GM12891 (cell line): ENCODE results near the gene WDR4.
"Not testable (repeated sequence)": the region's sequence is repeated elsewhere in the genome, so short reads cannot be mapped to it uniquely, and the experiment has no call there.

Experiments used
- DNase-seq: peaks from one replicate; pipeline ENCODE4 v3.0.0; 2011; ENCODE audit warnings: low spot score; ENCODE audit not compliant: insufficient read length
- FAIRE-seq: peaks from 2 replicates; lab custom pipeline; 2011; peaks lifted over from hg19 to GRCh38; lab: Jason Lieb, UNC
- PAX5 ChIP-seq: IDR thresholded peaks from 2 replicates; pipeline ENCODE4 v1.6.1; 2011; ENCODE audit warnings: low read length, moderate library complexity, mild to moderate bottlenecking; ENCODE audit not compliant: insufficient read depth, severe bottlenecking
- POLR2A ChIP-seq: IDR thresholded peaks from 2 replicates; pipeline ENCODE4 v1.6.1; 2011; ENCODE audit warnings: low read depth, low read length, control low read depth
- POLR2AphosphoS5 ChIP-seq: IDR thresholded peaks from 2 replicates; pipeline ENCODE4 v1.6.1; 2011; ENCODE audit warnings: low read depth, low read length, control low read depth
- POU2F2 ChIP-seq: IDR thresholded peaks from 2 replicates; pipeline ENCODE4 v1.6.1; 2011; ENCODE audit warnings: low read depth, mild to moderate bottlenecking, control low read depth, low read length, moderate library complexity
- SPI1 ChIP-seq: IDR thresholded peaks from 2 replicates; pipeline ENCODE4 v1.6.1; 2011; ENCODE audit warnings: low read depth, low read length, control low read depth
- TAF1 ChIP-seq: IDR thresholded peaks from 2 replicates; pipeline ENCODE4 v1.6.1; 2011; ENCODE audit warnings: low read depth, low read length, control low read depth

WDR4 gene

DNA sequence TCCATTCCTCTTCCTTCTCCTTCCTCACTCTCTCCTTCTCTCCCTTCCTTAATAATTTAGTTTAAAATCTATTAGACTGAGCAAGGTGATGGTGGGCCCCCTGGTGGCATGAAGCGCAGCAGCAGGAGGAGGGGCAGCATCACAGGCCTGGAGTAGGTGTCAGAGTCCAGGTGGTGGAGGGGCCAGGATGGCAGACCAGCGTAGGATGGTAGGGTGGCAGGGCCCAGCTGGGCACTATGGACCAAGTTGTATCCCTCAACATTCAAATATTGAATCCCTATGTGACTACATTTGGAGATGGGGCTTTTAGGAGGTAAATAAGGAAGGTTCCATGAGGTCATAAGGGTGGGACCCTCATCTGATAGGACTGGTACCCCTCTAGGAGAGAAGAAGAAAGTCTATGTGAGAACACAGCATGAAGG is 61.0 kb downstream of the WDR4 start:
- no peak for TF ChIP-seq TAF1
- TF ChIP-seq POLR2A = no peak
- TF ChIP-seq POLR2AphosphoS5 = no peak
- TF ChIP-seq SPI1 = no peak
- no peak for TF ChIP-seq POU2F2
- no peak for TF ChIP-seq PAX5
- FAIRE-seq (no peak), DNase-seq (no peak)

DNA sequence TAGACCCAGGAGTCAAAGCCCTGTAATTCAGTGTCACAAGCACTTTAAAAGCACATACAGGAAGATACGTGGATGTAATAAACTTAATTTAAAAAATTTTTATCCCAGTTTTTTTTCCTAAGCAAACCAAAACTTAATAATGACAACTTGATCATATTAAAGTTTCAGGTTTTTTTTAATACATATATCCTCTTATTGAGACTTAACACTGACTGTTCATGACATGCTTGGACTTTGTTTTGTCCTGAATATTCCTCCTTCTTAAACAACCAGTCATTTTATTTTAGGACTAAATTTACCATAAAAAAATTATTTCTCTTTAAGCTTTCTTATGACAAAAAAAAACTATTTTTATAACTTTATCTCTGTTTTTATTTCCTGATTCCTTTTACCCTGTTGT is 64.1 kb downstream of the WDR4 start:
- no peak for FAIRE-seq
- TF ChIP-seq TAF1 (no peak), PAX5 (no peak), POLR2A (no peak), POU2F2 (no peak), SPI1 (no peak), POLR2AphosphoS5 (no peak)

DNA sequence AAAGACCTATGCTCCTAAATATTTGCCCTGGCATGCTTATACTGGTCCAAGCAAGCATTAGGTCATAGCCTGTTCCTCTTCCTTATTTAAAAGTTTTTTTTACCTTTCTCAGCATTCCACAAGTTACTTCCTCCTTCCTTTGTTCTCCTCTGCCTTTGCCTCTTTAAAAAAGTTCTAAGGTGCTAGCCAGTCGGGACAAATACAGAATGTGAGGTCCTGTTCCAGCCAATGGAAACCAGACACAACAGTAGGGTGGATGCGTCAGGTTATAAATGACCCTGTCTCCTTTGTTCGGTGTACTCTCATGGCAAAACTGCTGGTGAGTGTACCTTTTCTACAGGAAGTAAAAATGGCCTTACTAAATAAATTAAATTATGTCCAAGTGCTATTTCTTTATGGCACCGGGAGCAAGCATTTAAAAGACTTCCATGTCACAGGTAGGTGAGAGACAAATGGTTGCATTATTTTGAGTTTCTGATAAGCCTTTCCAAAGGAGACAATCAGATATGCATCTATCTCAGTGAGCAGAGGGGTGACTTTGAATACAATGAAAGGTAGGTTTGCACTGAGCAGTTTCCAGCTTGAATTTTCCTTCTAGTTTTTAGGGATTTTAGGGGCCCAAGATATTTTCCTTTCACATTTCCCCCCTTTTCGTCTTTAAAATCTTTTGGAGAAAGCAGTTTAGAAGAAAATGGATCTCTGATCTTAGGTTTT is 66.7 kb downstream of the WDR4 start:
- FAIRE-seq, DNase-seq: not testable (repeated sequence)

More for the DNA sequence above, 64.1 kb downstream of the WDR4 start:
- no peak for DNase-seq

DNA sequence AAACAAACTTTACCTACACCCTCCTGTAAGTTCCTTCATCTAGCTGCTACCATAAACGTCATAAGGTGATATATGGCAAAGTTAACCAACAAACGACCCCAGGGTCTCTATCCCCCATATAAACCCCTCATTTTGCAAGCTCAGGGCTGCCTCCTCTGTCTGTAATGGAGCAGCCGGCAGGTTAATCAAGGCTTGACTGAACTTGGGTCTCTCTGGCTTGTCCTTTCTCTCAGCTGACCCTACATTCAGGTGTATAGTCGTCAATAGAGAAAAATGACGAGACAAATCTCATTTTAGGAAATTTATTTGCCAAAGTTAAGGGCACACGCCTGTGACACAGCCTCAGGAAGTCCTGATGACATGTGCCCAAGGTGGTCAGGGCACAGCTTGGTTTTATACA is 67.4 kb downstream of the WDR4 start:
- FAIRE-seq = no peak
- no peak for TF ChIP-seq POLR2AphosphoS5
- TF ChIP-seq PAX5 = no peak
- DNase-seq = no peak

DNA sequence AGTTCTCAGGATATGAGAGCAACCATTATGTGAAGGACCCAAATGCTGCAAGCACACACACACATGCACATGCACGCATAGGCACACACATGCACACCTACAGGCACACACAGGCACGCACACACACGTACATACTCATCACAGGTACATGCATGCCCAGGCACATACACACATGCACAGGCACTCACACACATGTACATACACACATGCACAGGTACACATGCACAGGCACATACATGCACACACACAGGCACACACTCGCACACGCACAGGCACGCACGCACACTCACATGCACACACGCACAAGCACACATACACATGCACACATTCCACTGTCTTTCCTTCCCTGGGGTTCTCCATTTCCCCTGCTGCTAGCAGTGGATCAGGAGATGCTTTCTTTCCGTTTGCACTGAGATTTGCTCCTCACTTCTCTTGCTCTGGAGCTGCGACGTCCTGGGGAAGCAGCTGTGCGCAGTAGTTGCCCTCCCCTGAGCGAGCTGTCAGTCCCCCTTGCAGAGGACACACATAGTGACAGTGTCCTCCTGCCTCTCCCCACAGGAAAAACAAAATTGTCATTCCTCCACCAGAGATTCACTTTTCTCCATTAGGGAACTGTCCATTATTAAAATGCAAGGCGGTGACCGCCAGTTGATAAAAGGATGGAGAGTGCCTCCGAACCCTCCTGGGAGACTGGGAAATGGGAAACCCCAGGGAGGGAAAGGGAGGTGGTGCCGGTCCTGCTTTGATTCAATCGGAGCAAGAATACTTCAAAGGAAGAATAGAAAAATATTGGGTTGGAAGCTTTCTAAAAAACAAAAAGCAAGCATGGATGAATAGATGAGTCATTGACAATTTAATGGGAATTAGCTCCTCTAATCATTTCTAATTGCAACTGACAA is 69.5 kb downstream of the WDR4 start:
- no peak for FAIRE-seq
- DNase-seq = no peak
- TF ChIP-seq POLR2A = no peak
- TF ChIP-seq TAF1 = no peak
- no peak for TF ChIP-seq PAX5
- no peak for TF ChIP-seq SPI1
- no peak for TF ChIP-seq POU2F2
- TF ChIP-seq POLR2AphosphoS5 = no peak

DNA sequence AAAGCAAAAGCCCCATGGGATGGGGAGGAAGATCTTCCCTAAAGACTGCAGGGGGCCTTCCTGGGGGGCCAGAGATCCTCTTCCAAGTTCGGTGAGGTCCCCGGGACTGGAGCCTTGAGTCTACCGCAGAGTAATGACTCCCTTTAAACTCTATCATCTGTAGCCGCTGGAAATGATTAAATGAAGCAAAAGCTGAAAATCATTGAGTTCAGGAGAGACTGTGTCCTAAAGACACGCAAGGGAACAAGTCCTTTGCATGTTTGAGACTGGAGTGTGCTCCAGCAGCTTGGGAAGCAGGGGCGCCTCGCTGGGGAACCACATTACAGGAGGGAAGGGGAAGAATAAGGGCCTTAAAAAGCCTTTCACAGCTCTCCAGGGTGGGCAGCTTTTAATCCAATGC is 70.2 kb downstream of the WDR4 start:
- TF ChIP-seq TAF1 (no peak), POLR2AphosphoS5 (no peak), SPI1 (no peak), PAX5 (no peak), POLR2A (no peak), POU2F2 (no peak)
- DNase-seq (no peak), FAIRE-seq (no peak)

DNA sequence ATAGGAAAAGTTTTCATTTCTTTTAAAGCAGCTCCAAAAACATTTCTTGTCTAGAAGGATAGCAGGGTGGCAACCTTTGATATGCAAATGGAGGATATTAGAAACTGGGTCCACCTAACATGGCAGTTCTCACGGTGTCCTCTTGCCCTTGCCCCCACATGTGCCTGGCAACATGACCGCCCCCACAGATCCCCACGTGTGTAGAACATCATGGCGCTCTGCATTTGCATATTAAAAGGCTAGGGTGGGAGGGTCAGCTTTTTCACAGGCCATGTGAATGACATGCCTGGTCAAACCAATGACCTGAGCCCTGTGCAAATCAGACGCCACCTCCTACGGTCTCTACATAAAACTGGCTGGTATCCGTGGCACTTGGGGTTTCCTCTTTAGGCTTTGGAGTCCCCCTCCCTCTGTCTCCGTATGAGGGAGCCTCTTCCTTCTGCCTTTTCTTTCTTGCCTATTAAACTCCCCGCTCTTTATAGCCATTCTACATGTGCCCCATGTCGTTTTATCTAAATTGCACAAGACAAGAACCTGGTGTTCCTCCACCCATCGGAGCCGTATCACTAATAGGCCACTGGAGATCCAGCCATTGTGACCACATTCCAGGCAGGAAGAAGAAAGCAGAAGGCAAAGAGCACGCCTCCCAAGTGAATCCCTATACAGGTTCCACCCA is 71.3 kb downstream of the WDR4 start:
- FAIRE-seq (no peak), DNase-seq (no peak)
- no peak for TF ChIP-seq POLR2A
- TF ChIP-seq SPI1 = no peak
- TF ChIP-seq PAX5 = no peak
- no peak for TF ChIP-seq TAF1
- TF ChIP-seq POLR2AphosphoS5 = no peak
- no peak for TF ChIP-seq POU2F2

DNA sequence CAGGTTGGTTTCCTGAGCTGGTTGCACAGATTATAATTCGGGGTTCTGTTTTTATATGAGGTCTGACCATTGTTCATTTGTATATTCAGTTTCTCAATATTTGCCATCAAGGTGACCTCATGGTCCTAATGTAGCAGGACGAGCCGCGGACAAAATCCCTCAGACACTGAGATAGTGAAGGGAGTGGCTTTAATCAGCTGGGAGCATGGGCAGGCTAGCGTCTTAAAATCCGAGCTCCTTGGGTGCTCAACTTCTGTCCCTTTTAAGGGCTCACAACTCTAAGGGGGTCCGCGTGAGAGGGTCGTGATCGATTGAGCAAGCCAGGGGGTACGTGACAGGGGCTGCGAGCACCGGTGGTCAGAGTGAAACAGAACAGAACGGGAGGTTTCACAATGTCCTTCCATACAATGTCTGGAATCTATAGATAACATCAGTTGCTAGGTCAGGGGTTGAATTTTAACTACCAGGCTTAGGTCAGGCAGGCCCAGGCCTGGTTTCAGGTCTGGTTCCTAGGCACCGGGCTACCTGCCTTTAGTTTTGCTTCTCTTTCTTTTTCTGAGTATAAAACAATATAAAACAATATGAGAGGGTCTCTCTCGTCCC is 71.9 kb downstream of the WDR4 start:
- FAIRE-seq, DNase-seq: not testable (repeated sequence)

DNA sequence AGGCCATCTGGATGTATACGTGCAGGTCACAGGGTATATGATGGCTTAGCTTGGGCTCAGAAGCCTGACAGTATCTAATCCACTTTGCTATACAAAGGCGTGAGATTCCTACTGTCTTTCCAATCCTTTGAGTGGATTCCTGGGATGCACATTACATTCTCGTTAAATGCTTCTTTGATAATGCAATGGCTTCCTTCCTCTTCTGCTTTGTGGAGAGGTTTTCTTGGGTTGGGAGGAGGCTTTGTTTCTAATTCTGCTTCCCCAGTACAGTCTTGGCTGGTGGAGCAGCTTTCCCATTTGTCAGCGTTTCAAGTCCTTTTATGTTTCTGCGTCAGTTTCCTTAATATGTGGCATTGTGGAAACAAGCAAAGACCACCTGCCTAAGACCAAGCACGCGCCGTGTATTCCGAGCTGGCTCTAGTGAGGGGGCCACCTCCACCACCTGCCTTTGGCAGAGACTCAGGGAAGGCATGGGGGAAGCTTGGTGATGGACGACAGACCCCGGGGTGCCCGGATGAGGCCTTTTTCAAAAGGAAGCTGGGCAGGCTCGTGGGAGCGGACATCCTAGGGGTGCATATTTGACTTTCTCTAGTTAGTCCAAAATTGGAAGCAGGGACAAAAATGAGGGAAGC is 72.7 kb downstream of the WDR4 start:
- FAIRE-seq (no peak), DNase-seq (no peak)
- TF ChIP-seq SPI1 (no peak), TAF1 (no peak), POLR2AphosphoS5 (no peak), POLR2A (no peak), POU2F2 (no peak), PAX5 (no peak)

DNA sequence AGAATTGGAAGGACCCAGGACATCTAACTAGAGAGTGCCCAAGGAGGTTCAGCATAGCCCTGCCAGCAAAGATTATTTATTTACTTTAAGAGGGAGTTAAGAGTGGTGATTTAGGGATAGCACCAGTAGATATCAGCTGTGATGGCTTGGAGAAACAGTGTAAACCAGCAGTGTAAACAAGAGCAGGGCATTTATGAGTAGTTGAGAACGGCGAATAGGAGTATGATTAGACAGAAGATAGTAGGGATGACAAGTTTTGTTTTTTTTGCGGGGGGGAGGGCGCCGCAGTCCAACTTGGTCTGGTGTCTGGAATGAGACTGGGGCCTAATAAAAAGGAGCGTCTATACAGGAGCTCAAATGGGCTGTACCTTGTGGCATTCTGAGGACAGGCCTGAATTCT is 77.7 kb downstream of the WDR4 start:
- DNase-seq, FAIRE-seq: not testable (repeated sequence)
